ENCODE measurements around the gene TEN1. TPM values are rescaled to one million over a fixed set of nuclear protein-coding genes. Genes with fewer than 3 reads are reported as not detected.

The TEN1 gene
- total and polyA plus RNA-seq, 4 donors = 12.0 to 30.0 (median 16.5) TPM

DNA sequence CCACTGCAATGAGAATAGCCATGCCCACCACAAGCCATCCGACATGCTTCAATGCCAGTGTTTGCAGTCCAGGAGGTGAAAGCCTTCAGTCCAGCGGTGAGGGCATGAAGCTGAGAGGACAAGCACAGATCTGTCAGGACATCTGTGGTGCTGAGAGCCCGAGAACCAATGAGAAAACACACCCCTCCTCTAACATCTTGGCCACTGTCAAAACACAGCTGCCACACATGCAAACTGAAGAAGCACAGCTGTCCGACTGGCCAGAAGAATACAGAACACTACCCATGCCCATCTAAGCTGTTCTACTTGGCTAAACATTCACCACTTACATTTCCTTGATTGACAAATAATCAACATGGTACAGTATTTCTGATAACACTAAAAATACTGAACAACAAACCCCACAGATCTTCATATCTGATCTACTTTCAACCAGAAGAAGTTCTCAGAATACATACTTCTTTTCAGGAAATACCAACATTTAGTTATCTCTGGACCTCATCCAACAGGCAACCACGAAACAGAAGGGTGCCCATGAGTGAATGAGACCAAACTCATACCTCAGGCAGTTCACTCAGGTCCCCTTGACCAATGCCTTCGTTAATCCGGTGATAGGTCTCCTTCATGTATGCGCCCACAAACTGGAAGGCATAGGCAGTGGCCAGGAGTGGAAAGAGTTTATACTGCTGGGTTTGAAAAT, 28.0 kb upstream of the TEN1 start:
- Histone ChIP-seq H3K4me3 (ENCODE audit: low read depth in 1 of 3, low read length in 3 of 3) (no peak overlapping the region), H3K27ac (ENCODE audit: low read depth in 1 of 2, low read length in 2 of 2) (no peak overlapping the region), H3K36me3 (ENCODE audit: control insufficient read depth in 4 of 4, insufficient read depth in 3 of 4, low read depth in 1 of 4, low read length in 3 of 4) (peaks cover 17 to 87% (median 75%) of the 10 kb centered on the region in 4 donors), H3K9me3 (ENCODE audit: control insufficient read depth in 4 of 4, low read length in 3 of 4) (no peaks in the 10 kb centered on the region), H3K27me3 (ENCODE audit: control insufficient read depth in 4 of 4, insufficient read depth in 4 of 4, low read length in 3 of 4) (no peaks in the 10 kb centered on the region), H3K4me1 (ENCODE audit: control insufficient read depth in 4 of 4, insufficient read depth in 4 of 4, low read length in 3 of 4) (no peaks in the 10 kb centered on the region), H3K9ac (ENCODE audit: low read depth in 1 of 2, low read length in 2 of 2) (no peak overlapping the region)
- 91% methylated on average over 8 of the region's 8 CpGs for WGBS
- TF ChIP-seq HNF4A (conservative IDR thresholded peaks at IDR 0.05) (no peak), RXRA (IDR thresholded peaks at IDR 0.05) (no peak), EGR1 (IDR thresholded peaks at IDR 0.05; ENCODE audit: low read depth in 2 of 2) (no peak), FOXA2 (IDR thresholded peaks at IDR 0.05) (no peak), SP1 (IDR thresholded peaks at IDR 0.05) (no peak), NR2F2 (IDR thresholded peaks at IDR 0.05) (no peak), YY1 (IDR thresholded peaks at IDR 0.05) (no peak), RAD21 (IDR thresholded peaks at IDR 0.05) (no peak), TAF1 (conservative IDR thresholded peaks at IDR 0.05) (no peak), JUND (IDR thresholded peaks at IDR 0.05) (no peak), FOXA1 (IDR thresholded peaks at IDR 0.05) (no peak), GABPA (IDR thresholded peaks at IDR 0.05 in 1 of 2, conservative IDR thresholded peaks at IDR 0.05 in 1 of 2) (no peak), HNF4G (IDR thresholded peaks at IDR 0.05) (no peak)
- TF ChIP-seq, protein P1, sequence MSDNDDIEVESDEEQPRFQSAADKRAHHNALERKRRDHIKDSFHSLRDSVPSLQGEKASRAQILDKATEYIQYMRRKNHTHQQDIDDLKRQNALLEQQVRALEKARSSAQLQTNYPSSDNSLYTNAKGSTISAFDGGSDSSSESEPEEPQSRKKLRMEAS (IDR thresholded peaks at IDR 0.05) = no peak
- TF ChIP-seq, protein P2, sequence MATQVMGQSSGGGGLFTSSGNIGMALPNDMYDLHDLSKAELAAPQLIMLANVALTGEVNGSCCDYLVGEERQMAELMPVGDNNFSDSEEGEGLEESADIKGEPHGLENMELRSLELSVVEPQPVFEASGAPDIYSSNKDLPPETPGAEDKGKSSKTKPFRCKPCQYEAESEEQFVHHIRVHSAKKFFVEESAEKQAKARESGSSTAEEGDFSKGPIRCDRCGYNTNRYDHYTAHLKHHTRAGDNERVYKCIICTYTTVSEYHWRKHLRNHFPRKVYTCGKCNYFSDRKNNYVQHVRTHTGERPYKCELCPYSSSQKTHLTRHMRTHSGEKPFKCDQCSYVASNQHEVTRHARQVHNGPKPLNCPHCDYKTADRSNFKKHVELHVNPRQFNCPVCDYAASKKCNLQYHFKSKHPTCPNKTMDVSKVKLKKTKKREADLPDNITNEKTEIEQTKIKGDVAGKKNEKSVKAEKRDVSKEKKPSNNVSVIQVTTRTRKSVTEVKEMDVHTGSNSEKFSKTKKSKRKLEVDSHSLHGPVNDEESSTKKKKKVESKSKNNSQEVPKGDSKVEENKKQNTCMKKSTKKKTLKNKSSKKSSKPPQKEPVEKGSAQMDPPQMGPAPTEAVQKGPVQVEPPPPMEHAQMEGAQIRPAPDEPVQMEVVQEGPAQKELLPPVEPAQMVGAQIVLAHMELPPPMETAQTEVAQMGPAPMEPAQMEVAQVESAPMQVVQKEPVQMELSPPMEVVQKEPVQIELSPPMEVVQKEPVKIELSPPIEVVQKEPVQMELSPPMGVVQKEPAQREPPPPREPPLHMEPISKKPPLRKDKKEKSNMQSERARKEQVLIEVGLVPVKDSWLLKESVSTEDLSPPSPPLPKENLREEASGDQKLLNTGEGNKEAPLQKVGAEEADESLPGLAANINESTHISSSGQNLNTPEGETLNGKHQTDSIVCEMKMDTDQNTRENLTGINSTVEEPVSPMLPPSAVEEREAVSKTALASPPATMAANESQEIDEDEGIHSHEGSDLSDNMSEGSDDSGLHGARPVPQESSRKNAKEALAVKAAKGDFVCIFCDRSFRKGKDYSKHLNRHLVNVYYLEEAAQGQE (IDR thresholded peaks at IDR 0.05) = no peak
- TF ChIP-seq, protein P3, sequence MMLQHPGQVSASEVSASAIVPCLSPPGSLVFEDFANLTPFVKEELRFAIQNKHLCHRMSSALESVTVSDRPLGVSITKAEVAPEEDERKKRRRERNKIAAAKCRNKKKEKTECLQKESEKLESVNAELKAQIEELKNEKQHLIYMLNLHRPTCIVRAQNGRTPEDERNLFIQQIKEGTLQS (IDR thresholded peaks at IDR 0.05) = no peak
- TF ChIP-seq, protein P4, sequence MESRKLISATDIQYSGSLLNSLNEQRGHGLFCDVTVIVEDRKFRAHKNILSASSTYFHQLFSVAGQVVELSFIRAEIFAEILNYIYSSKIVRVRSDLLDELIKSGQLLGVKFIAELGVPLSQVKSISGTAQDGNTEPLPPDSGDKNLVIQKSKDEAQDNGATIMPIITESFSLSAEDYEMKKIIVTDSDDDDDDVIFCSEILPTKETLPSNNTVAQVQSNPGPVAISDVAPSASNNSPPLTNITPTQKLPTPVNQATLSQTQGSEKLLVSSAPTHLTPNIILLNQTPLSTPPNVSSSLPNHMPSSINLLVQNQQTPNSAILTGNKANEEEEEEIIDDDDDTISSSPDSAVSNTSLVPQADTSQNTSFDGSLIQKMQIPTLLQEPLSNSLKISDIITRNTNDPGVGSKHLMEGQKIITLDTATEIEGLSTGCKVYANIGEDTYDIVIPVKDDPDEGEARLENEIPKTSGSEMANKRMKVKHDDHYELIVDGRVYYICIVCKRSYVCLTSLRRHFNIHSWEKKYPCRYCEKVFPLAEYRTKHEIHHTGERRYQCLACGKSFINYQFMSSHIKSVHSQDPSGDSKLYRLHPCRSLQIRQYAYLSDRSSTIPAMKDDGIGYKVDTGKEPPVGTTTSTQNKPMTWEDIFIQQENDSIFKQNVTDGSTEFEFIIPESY (IDR thresholded peaks at IDR 0.05) = no peak
- TF ChIP-seq, protein P5, sequence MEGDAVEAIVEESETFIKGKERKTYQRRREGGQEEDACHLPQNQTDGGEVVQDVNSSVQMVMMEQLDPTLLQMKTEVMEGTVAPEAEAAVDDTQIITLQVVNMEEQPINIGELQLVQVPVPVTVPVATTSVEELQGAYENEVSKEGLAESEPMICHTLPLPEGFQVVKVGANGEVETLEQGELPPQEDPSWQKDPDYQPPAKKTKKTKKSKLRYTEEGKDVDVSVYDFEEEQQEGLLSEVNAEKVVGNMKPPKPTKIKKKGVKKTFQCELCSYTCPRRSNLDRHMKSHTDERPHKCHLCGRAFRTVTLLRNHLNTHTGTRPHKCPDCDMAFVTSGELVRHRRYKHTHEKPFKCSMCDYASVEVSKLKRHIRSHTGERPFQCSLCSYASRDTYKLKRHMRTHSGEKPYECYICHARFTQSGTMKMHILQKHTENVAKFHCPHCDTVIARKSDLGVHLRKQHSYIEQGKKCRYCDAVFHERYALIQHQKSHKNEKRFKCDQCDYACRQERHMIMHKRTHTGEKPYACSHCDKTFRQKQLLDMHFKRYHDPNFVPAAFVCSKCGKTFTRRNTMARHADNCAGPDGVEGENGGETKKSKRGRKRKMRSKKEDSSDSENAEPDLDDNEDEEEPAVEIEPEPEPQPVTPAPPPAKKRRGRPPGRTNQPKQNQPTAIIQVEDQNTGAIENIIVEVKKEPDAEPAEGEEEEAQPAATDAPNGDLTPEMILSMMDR (IDR thresholded peaks at IDR 0.05; ENCODE audit: low read depth, low read length, missing input control) = no peak
- DNase-seq (ENCODE audit: low spot score) = no peak

All from liver (tissue), 9 donors.